Tibial artery (tissue), 4 donors: ENCODE data around the gene POLR3E.

Experiments used
- DNase-seq, 2 donors: peaks; one replicate each; pipeline ENCODE4 v3.0.0-alpha.2; 2019
- H3K27ac ChIP-seq, 2 donors: fragments of 200-600 bp; sonication (generic) in 1 of 2; 1 replicate in 1 of 2; 2 replicates in 1 of 2; pipeline ENCODE4 v1.5.1; 2018 to 2019; ENCODE audit warnings: mild to moderate bottlenecking in 1 of 2
- H3K27me3 ChIP-seq, 2 donors: fragments of 200-600 bp; sonication (generic) in 1 of 2; one replicate each; pipeline versions ENCODE4 v1.5.1 to v1.6.0; 2016 to 2019
- H3K36me3 ChIP-seq, 3 donors: fragments of 200-600 bp; sonication (generic) in 2 of 3; one replicate each; pipeline ENCODE4 v1.5.1; 2016 to 2019; ENCODE audit warnings: mild to moderate bottlenecking in 2 of 3
- H3K4me1 ChIP-seq, 4 donors: fragments of 200-600 bp; sonication (generic) in 2 of 4; 1 replicate in 3 of 4; 2 replicates in 1 of 4; pipeline ENCODE4 v1.5.1; 2016 to 2019
- H3K4me3 ChIP-seq, 2 donors: fragments of 200-600 bp; sonication (generic) in 1 of 2; 1 replicate in 1 of 2; 2 replicates in 1 of 2; pipeline ENCODE4 v1.5.1; 2018 to 2019; ENCODE audit warnings: mild to moderate bottlenecking in 2 of 2
- H3K9me3 ChIP-seq, 3 donors: fragments of 200-600 bp; sonication (generic) in 1 of 3; one replicate each; pipeline ENCODE4 v1.5.1; 2016 to 2019
- intact Hi-C: fragments of 100-400 bp; cut with DNase I; formaldehyde crosslinking; loops from one replicate; pipeline ENCODE4 v1.15.0; 2023; ENCODE audit warnings: low total_unique reads
- TF ChIP-seq, protein P1 (sequence below), 2 experiments: fragments of 200-600 bp in 1 of 2; fragments of 450-650 bp in 1 of 2; IDR thresholded peaks; one replicate each; pipeline ENCODE4 v1.5.1; 2017 to 2019; ENCODE audit warnings: antibody characterized with exemption in 2 of 2, mild to moderate bottlenecking in 1 of 2, moderate library complexity in 1 of 2

The POLR3E gene

DNA sequence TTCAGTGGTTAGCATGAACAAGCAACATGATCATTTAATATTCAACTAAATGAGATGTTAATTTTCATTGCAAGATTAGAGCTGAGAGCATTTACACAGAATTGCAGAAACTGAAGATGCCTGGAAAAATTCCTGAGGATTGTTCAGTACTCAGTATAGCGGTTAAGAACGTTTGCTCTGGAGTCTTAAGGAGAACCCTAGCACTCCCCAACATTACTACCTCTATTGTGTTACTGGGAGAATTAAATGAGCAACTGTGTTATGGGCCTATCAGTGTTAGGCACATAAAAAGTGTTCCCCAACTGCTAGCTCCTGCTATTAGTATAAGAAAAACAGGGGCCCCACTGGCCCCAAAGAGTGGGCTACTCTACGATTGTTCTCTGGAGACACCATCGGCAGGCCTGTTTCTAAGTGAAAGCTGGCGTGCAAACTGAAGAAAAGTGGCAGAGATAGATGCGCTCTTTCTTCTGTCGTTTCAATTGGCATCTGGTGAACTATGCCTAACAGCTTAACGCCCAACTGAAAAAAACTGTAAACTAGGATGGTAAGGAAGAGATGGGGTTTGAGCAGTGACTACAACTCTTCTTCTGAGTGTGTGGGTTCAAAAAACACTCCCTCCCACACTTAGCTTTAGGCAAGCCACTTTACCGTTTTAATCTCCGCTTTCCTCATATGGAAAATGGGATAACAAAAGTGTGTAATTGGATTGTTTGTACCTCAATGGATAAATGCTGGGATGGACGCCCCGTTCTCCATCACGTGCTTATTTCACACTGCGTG is 75.9 kb downstream of the POLR3E start:
- H3K9me3 ChIP-seq = no peaks in the 10 kb centered on the region
- TF ChIP-seq, protein P1, sequence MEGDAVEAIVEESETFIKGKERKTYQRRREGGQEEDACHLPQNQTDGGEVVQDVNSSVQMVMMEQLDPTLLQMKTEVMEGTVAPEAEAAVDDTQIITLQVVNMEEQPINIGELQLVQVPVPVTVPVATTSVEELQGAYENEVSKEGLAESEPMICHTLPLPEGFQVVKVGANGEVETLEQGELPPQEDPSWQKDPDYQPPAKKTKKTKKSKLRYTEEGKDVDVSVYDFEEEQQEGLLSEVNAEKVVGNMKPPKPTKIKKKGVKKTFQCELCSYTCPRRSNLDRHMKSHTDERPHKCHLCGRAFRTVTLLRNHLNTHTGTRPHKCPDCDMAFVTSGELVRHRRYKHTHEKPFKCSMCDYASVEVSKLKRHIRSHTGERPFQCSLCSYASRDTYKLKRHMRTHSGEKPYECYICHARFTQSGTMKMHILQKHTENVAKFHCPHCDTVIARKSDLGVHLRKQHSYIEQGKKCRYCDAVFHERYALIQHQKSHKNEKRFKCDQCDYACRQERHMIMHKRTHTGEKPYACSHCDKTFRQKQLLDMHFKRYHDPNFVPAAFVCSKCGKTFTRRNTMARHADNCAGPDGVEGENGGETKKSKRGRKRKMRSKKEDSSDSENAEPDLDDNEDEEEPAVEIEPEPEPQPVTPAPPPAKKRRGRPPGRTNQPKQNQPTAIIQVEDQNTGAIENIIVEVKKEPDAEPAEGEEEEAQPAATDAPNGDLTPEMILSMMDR (IDR thresholded peaks at IDR 0.05) = no peak
- H3K4me3 ChIP-seq = peak overlapping the region; percentile 79 to 92
- peak overlapping the region; percentile 91 to 93 for H3K27ac ChIP-seq
- no peak for DNase-seq
- H3K36me3 ChIP-seq = no peaks in the 10 kb centered on the region
- peaks cover 0 to 56% (median 38%) of the 10 kb centered on the region in 4 donors for H3K4me1 ChIP-seq
- intact Hi-C loops = loop anchor here (10.0 kb wide), 2 partner anchors 58 to 178 kb away; no protein-coding TSS in a partner anchor
- no peaks in the 10 kb centered on the region for H3K27me3 ChIP-seq

DNA sequence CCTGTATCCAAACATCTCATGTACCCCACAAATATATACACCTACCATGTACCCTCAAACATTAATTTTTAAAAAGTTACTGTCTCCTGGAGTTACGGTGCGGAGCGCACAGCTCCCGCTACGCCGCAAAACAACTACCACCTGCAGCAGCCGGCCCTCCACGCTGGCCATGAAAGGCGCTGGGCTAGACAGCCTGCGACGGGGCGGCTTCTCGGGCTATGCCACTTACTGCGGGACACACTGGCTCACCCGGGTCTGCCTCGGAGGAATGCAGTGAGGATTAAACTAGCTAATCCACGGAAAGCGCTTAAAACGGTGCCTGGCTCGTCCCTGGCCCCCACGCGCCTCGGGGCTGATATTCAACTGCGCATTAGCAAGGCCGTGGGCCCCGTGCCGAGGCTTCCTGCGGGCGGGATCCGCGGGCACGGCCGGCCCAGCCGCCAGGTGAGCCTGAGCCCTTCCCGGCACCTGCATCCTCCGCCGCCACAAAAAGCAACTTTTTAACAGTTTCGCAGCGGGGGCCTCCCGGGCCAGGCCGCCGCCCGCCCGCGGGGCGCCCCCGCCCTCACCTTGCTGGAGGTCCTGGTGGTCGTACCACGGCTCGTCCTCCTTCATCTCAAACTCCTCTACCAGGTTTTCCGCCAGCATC is 76.6 kb downstream of the POLR3E start:
- TF ChIP-seq, protein P1 (IDR thresholded peaks at IDR 0.05) = no peak
- Histone ChIP-seq H3K4me3 (peak overlapping the region; percentile 79 to 92), H3K36me3 (no peaks in the 10 kb centered on the region), H3K27me3 (no peaks in the 10 kb centered on the region), H3K27ac (peak overlapping the region; percentile 91 to 93), H3K4me1 (peaks cover 0 to 49% (median 35%) of the 10 kb centered on the region in 4 donors), H3K9me3 (no peaks in the 10 kb centered on the region)
- peak; percentile 38 to 75 for DNase-seq
- intact Hi-C loops = loop anchor here (10.0 kb wide), 2 partner anchors 59 to 179 kb away; no protein-coding TSS in a partner anchor

DNA sequence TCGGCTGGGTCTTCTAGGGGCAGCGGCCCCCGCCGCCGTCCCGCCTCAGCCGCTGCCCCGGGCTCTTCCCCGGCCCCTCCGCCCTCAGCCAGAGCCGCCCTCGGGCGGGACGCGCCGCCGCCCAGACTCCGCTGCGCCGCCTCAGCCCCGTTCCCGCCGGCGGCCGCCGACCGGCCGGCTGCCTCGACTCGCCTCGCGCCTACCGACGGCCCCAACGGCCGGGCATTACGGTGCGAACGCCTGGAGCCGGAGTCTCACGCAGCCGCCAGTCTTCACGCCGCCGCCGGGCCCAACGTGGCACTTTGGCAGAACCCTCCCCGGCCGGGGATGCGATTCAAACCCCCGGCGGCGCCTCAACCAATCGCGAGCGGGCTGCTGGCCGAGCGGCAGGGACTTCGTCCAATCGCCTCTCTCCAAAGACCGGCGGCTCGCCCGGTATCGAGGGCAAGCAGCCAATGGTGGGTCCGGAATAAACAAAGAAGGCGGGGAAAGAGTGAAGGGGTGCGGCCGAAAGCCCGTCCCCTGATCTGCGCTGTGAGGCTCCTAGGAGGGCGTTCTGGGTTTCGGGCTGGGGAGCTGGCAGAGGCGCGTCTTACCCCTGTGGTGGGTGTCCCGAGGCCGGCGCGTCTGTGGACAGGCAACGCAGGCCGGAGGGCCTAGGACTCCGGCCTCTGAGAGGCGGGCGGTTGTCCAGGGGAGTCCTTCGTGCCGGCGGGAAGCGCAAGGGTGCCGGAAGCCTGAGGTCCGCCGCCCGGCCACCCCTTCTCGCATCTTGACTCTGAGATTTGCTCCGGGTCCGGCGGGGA is 77.3 kb downstream of the POLR3E start, which contains the start of gene CDR2:
Gene CDR2 (minus strand): TSS at position 309 of the 806 bp plus-strand sequence. CDS start 310 bp downstream, outside the sequence.
- Histone ChIP-seq H3K9me3 (no peaks in the 10 kb centered on the region), H3K4me3 (peak within 1 kb of the TSS; percentile 79 to 92), H3K27me3 (no peaks in the 10 kb centered on the region), H3K36me3 (no peaks in the 10 kb centered on the region), H3K27ac (peak within 1 kb of the TSS; percentile 91 to 93), H3K4me1 (peaks cover 0 to 42% (median 31%) of the 10 kb centered on the region in 4 donors)
- peak; percentile 98 to 99 for DNase-seq
- intact Hi-C loops = loop anchor here (10.0 kb wide), 2 partner anchors 60 to 180 kb away; no protein-coding TSS in a partner anchor
- TF ChIP-seq, protein P1 (IDR thresholded peaks at IDR 0.05) = peak in 1 of 2 experiments; percentile 5

DNA sequence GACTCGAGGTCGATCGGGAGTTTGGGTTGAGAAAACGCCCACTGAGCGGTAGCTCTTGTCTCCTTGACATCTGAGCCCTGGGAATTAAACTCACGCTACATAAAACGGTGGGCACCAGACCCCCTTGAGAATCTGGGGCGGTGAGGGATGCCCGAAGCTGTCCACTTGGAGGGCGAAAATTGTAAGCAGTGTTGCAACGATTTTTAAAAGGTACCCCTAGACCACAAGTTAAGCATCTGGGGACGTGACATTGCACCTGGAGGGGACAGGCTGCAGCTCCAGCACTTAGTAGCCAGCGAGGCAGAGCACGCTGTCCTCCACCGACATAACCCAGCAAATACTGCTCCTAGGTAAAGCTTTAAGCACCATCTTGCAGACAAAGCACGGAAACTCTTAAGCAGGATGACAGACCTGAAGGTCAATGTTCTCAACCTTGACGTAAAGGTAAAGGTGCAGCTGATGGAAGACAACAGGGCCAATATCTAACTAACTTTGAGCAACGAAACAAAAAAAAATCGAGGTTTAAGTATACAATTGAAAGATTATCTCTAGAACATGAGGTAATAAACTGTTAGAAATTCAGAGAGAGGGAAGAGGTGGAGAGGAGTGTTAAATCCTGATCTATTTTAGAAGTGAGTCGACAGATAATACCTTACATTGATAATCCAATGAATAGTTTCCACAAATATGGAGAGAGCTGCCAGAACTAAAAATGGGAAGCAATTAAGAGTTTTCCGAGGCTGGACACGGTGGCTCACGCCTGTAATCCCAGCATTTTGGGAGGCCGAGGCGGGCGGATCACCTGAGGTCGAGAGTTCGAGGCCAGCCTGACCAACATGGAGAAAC is 78.1 kb downstream of the POLR3E start:
- Histone ChIP-seq H3K9me3 (no peaks in the 10 kb centered on the region), H3K27me3 (no peaks in the 10 kb centered on the region), H3K4me1 (peaks cover 0 to 33% (median 25%) of the 10 kb centered on the region in 4 donors), H3K27ac (peak overlapping the region; percentile 91 to 93), H3K4me3 (peak overlapping the region; percentile 79 to 92), H3K36me3 (no peaks in the 10 kb centered on the region)
- intact Hi-C loops = loop anchor here (10.0 kb wide), 2 partner anchors 61 to 181 kb away; no protein-coding TSS in a partner anchor
- no peak for DNase-seq
- TF ChIP-seq, protein P1 (IDR thresholded peaks at IDR 0.05) = no peak
